Bronchial epithelial cell (primary cell): Measurements from ENCODE around the gene AIF1. TPM values are rescaled to one million over a fixed set of nuclear protein-coding genes. Genes with fewer than 3 reads are reported as not detected.
A peak's percentile ranks its signal among the peaks of the same experiment; 100 is the strongest.

Experiments used
- DNase-seq: peaks from one replicate; pipeline ENCODE4 v3.0.0-alpha.2; 2010; ENCODE audit warnings: low read depth
- FAIRE-seq: peaks from 2 replicates; lab custom pipeline; 2011; peaks lifted over from hg19 to GRCh38; lab: Jason Lieb, UNC
- H3K27me3 ChIP-seq: 2 replicates; pipeline ENCODE4 v1.5.1; 2011; ENCODE audit warnings: low read length; ENCODE audit not compliant: control insufficient read depth, insufficient read depth
- H3K36me3 ChIP-seq: 2 replicates; pipeline ENCODE4 v1.5.1; 2011; ENCODE audit warnings: low read length; ENCODE audit not compliant: control insufficient read depth, insufficient read depth
- H3K4me3 ChIP-seq: 2 replicates; pipeline ENCODE4 v1.5.1; 2011; ENCODE audit warnings: mild to moderate bottlenecking, low read depth, low read length, control low read depth
- total RNA-seq: library from RNA; depleted of rRNA; stranded (reverse); fragments of >200 nt; gene quantifications from 2 replicates; pipeline ENCODE4 v1.2.1, GENCODE V29; 2014
- TF ChIP-seq, protein P1 (sequence below): IDR thresholded peaks from 2 replicates; pipeline ENCODE4 v1.5.1; 2011; ENCODE audit warnings: mild to moderate bottlenecking, moderate library complexity, low read length, control low read depth, inconsistent platforms; ENCODE audit not compliant: insufficient read depth, severe bottlenecking

Gene AIF1
- total RNA-seq, 1 donor from 2014 or later: not detected

DNA sequence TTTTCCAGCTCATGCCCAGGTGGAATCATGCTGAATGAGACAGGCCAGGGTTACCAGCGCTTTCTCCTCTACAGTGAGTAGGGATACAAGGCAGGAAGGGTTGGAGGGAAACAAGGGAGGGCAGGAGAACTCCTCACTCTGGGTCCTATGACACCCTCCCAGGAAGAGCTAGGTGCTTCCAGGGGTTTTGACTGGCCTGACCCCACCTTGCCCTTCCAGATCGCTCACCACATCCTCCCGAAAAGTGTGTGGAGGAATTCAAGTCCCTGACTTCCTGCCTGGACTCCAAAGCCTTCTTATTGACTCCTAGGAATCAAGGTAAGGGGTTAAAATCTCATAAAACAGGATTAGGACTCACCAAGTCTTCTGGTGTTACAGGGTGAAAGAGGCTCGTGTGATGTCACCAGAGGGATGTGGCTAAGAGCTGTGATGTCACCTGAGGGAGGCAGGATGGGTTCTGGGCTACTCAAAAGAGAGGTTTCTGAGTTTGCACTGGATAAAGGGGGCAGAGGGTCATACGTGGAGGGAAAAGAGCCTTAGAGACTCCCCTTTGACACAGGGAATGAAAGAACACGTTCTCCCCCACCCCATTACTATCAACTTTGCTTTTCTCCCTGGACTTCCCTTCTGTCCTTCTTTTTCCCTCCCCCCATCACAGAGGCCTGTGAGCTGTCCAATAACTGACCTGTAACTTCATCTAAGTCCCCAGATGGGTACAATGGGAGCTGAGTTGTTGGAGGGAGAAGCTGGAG lies 42.5 kb downstream of the AIF1 start:
- Histone ChIP-seq H3K36me3 (peaks cover 6% of the 10 kb centered on the region), H3K4me3 (no peak overlapping the region), H3K27me3 (no peaks in the 10 kb centered on the region)
- DNase-seq: no peak
- FAIRE-seq: no peak
- TF ChIP-seq, protein P1, sequence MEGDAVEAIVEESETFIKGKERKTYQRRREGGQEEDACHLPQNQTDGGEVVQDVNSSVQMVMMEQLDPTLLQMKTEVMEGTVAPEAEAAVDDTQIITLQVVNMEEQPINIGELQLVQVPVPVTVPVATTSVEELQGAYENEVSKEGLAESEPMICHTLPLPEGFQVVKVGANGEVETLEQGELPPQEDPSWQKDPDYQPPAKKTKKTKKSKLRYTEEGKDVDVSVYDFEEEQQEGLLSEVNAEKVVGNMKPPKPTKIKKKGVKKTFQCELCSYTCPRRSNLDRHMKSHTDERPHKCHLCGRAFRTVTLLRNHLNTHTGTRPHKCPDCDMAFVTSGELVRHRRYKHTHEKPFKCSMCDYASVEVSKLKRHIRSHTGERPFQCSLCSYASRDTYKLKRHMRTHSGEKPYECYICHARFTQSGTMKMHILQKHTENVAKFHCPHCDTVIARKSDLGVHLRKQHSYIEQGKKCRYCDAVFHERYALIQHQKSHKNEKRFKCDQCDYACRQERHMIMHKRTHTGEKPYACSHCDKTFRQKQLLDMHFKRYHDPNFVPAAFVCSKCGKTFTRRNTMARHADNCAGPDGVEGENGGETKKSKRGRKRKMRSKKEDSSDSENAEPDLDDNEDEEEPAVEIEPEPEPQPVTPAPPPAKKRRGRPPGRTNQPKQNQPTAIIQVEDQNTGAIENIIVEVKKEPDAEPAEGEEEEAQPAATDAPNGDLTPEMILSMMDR: no peak

DNA sequence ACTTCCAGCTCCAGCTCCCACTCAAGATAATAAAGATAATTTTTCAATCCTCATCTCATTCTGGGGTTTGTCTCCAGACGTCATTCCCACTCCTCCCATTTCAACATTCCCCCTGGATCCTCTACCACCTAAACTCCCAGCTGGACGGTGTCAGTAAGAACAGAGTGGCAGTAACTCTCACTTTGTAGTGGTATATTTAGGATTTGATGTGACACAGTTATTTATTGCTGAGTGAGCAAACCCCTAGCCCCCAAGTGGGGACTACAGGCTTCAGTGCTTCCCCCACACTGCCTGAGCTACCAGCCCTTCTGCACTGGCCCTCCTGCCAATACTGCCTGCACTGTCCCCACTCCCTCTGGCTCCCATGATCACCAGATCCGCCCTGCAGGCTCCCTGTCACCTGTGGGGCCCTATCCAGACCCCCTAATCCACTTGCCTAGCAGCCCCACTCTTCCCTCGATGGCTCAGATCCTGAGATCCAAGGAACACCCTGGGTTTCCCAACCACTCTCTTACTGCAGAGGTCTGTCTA lies 43.2 kb downstream of the AIF1 start:
- FAIRE-seq: no peak
- DNase-seq: no peak
- no peak overlapping the region for H3K4me3 ChIP-seq
- H3K27me3 ChIP-seq: no peaks in the 10 kb centered on the region
- H3K36me3 ChIP-seq: peaks cover 6% of the 10 kb centered on the region
- TF ChIP-seq, protein P1: no peak

GRCh38 chr6:31658983-31659648 lies 44.1 kb downstream of the AIF1 start:
- FAIRE-seq (no peak), DNase-seq (no peak)
- peaks cover 6% of the 10 kb centered on the region for H3K36me3 ChIP-seq
- TF ChIP-seq, protein P1: no peak
- no peaks in the 10 kb centered on the region for H3K27me3 ChIP-seq
- H3K4me3 ChIP-seq: peak overlapping the region; percentile 76

GRCh38 chr6:31659649-31660380 lies 44.8 kb downstream of the AIF1 start:
- FAIRE-seq: no peak
- TF ChIP-seq, protein P1: no peak
- peaks cover 6% of the 10 kb centered on the region for H3K36me3 ChIP-seq

GRCh38 chr6:31660381-31661261 lies 45.6 kb downstream of the AIF1 start, which contains the start of gene C6orf47:
TSS of gene C6orf47 (minus strand) at chr6:31660778. CDS start at chr6:31659947, 831 bp downstream.
- H3K27me3 ChIP-seq: no peaks in the 10 kb centered on the region
- FAIRE-seq: no peak
- peak within 1 kb of the TSS; percentile 76 for H3K4me3 ChIP-seq
- TF ChIP-seq, protein P1: no peak
- DNase-seq: peak; percentile 62
- peaks cover 6% of the 10 kb centered on the region for H3K36me3 ChIP-seq

More at GRCh38 chr6:31659649-31660380, 44.8 kb downstream of the AIF1 start:
- H3K4me3 ChIP-seq: peak overlapping the region; percentile 76
- no peaks in the 10 kb centered on the region for H3K27me3 ChIP-seq
- DNase-seq: peak; percentile 56
